ENCODE measurements around the gene ASCC1.

- TF ChIP-seq CTCF (conservative IDR thresholded peaks at IDR 0.05): no peak
- no peak for TF ChIP-seq ZFX (IDR thresholded peaks at IDR 0.05)
These were observed 44.9 kb downstream of the ASCC1 start for GRCh38 chr10:72171175-72171630.
